ENCODE data around the gene IGLON5. TPM values are rescaled to one million over a fixed set of nuclear protein-coding genes. Genes with fewer than 3 reads are reported as not detected.

Gene IGLON5
- polyA plus RNA-seq, 1 experiment = not detected

GRCh38 chr19:51317376-51317775 is 5.9 kb downstream of the IGLON5 start:
- H3K9me3 ChIP-seq (ENCODE audit: control insufficient read depth, insufficient read depth, low read length) = no peaks in the 10 kb centered on the region; the same call in 1 of the 2 replicates
- TF ChIP-seq, protein P1, sequence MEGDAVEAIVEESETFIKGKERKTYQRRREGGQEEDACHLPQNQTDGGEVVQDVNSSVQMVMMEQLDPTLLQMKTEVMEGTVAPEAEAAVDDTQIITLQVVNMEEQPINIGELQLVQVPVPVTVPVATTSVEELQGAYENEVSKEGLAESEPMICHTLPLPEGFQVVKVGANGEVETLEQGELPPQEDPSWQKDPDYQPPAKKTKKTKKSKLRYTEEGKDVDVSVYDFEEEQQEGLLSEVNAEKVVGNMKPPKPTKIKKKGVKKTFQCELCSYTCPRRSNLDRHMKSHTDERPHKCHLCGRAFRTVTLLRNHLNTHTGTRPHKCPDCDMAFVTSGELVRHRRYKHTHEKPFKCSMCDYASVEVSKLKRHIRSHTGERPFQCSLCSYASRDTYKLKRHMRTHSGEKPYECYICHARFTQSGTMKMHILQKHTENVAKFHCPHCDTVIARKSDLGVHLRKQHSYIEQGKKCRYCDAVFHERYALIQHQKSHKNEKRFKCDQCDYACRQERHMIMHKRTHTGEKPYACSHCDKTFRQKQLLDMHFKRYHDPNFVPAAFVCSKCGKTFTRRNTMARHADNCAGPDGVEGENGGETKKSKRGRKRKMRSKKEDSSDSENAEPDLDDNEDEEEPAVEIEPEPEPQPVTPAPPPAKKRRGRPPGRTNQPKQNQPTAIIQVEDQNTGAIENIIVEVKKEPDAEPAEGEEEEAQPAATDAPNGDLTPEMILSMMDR (IDR thresholded peaks at IDR 0.05; ENCODE audit: low read depth, low read length) = no peak
- no peak for DNase-seq (ENCODE audit: low read depth, low spot score)
- ChIA-PET CTCF (no interaction called here), POLR2A (no interaction called here)
- H3K4me3 ChIP-seq (ENCODE audit: low read depth, low read length) = no peak overlapping the region
- peaks cover 10% of the 10 kb centered on the region for H3K27me3 ChIP-seq (ENCODE audit: control insufficient read depth, insufficient read depth, low read length)
- H3K27ac ChIP-seq (ENCODE audit: low read depth, low read length) = no peak overlapping the region

DNA sequence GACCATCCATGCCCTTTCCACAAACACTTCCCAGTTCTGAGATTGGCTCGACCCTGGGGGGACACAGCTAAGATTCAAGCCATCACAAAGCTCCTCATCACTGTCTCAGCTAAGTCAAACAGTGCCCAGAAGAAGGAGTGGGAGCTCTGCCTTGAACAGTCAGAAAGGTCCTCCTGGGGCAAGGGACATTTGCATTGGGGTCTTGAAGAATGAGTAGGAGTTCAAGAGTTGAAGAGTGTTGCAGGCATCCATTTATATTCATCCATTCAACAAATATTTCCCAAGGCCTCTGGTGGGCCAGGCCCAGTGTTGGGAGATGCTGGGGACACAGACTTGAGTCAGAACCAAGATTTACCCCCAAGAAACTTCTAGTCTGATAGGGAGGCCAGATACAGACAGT is 6.5 kb downstream of the IGLON5 start:
- peaks cover 5% of the 10 kb centered on the region for H3K27me3 ChIP-seq (ENCODE audit: control insufficient read depth, insufficient read depth, low read length)
- no peak overlapping the region for H3K4me3 ChIP-seq (ENCODE audit: low read depth, low read length)
- POLR2A ChIA-PET = no interaction called here
- CTCF ChIA-PET = no interaction called here
- no peaks in the 10 kb centered on the region; the same call in 1 of the 2 replicates for H3K9me3 ChIP-seq (ENCODE audit: control insufficient read depth, insufficient read depth, low read length)
- TF ChIP-seq, protein P1 (IDR thresholded peaks at IDR 0.05; ENCODE audit: low read depth, low read length) = no peak
- no peak for DNase-seq (ENCODE audit: low read depth, low spot score)
- no peak overlapping the region for H3K27ac ChIP-seq (ENCODE audit: low read depth, low read length)

DNA sequence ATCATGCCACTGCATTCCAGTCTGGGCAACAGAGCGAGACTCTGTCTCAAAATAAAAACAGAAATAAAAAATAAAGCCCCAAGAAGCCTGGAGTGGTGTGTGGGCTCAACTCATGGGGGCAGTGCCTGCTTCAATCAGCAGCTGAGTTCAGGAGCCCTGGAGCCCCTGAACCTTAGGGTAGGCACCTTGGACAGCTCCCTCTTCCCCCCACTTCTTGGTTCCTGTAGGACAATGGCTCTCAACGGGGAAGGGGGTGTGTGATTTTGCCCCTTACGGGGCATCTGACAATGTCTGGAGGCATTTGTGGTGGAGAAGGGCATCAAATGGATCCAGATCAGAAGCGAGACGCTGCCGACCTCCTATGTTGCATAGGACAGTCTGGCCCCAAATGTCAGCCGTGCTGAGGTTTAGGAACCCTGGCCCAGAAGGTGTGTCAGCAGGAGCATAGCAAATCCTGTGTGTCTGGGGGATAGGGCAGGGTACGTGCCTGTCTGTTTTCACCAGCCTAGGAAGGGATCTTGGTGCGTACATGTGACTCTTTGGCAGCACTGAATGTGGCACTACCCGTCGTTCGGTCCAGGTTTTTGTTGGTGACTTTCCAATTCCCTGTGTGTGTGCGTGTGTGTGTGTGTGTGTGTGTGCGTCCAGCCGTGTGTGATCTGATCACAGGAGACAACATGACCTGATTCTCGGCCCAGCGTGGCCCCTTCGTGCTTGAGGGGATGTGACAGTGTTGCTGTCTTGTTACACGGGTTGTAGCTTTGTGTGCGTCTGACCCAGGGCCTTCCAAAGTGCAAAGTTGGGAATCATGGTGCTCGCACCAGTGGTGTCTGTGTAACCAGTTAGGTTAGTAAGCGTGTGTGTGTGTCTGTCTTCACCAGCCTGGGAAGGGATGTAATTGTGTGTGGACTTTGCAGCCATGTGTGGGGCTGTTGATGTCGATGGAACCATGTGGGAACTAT is 7.5 kb downstream of the IGLON5 start:
- no peak for DNase-seq (ENCODE audit: low read depth, low spot score)
- TF ChIP-seq, protein P1 (IDR thresholded peaks at IDR 0.05; ENCODE audit: low read depth, low read length) = no peak
- peaks cover 3% of the 10 kb centered on the region for H3K27me3 ChIP-seq (ENCODE audit: control insufficient read depth, insufficient read depth, low read length)
- H3K27ac ChIP-seq (ENCODE audit: low read depth, low read length) = no peak overlapping the region
- CTCF ChIA-PET = interaction anchor here (0.6 kb wide), 1 partner anchor 114 kb away, joined by 4 read pairs; no protein-coding TSS in a partner anchor
- POLR2A ChIA-PET = no interaction called here
- no peaks in the 10 kb centered on the region; the same call in 1 of the 2 replicates for H3K9me3 ChIP-seq (ENCODE audit: control insufficient read depth, insufficient read depth, low read length)
- H3K4me3 ChIP-seq (ENCODE audit: low read depth, low read length) = no peak overlapping the region

- TF ChIP-seq, protein P1 (IDR thresholded peaks at IDR 0.05; ENCODE audit: low read depth, low read length) = no peak
- H3K4me3 ChIP-seq (ENCODE audit: low read depth, low read length) = no peak overlapping the region
- DNase-seq (ENCODE audit: low read depth, low spot score) = no peak
- no peak overlapping the region for H3K27ac ChIP-seq (ENCODE audit: low read depth, low read length)
- peaks cover 3% of the 10 kb centered on the region for H3K27me3 ChIP-seq (ENCODE audit: control insufficient read depth, insufficient read depth, low read length)
- no peaks in the 10 kb centered on the region; the same call in 1 of the 2 replicates for H3K9me3 ChIP-seq (ENCODE audit: control insufficient read depth, insufficient read depth, low read length)
- ChIA-PET POLR2A (no interaction called here), CTCF (interaction anchor here (0.5 kb wide), 1 partner anchor 106 kb away, joined by 3 read pairs; no protein-coding TSS in a partner anchor)
Measured at GRCh38 chr19:51319649-51320279, 8.3 kb downstream of the IGLON5 start.

GRCh38 chr19:51320280-51320657 is 8.8 kb downstream of the IGLON5 start:
- H3K27me3 ChIP-seq (ENCODE audit: control insufficient read depth, insufficient read depth, low read length) = peaks cover 3% of the 10 kb centered on the region
- POLR2A ChIA-PET = no interaction called here
- CTCF ChIA-PET = interaction anchor here (0.5 kb wide), 1 partner anchor 106 kb away, joined by 3 read pairs; no protein-coding TSS in a partner anchor
- no peak overlapping the region for H3K27ac ChIP-seq (ENCODE audit: low read depth, low read length)
- no peak for DNase-seq (ENCODE audit: low read depth, low spot score)
- H3K9me3 ChIP-seq (ENCODE audit: control insufficient read depth, insufficient read depth, low read length) = no peaks in the 10 kb centered on the region; the same call in 1 of the 2 replicates
- TF ChIP-seq, protein P1 (IDR thresholded peaks at IDR 0.05; ENCODE audit: low read depth, low read length) = no peak
- no peak overlapping the region for H3K4me3 ChIP-seq (ENCODE audit: low read depth, low read length)
